HS-27A (cell line): ENCODE measurements around the gene RCAN2.
"Not testable (repeated sequence)": the region's sequence is repeated elsewhere in the genome, so short reads cannot be mapped to it uniquely, and the experiment has no call there.

Experiments
- DNase-seq: peaks from one replicate; pipeline ENCODE4 v3.0.0-alpha.2; 2012; ENCODE audit warnings: low read depth, missing footprints

Gene RCAN2

DNA sequence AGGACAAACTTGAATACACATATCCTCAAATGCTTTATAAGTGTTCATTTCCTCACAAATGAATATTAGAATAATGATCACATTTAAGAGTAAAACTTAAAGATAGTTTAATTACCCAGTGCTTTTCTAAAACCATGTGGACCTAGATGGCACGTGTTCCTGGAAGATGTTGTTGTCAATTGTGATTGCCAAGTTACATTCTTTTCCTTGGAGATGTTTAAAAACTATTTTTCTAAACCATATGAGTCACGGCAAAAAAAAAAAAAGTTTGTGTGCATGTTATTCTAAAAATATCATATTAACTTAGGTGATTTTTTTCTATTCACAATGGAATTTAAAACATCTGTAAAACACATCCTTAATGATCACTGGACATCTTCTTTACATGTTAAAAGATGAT, 51.1 kb downstream of the RCAN2 start:
- no peak for DNase-seq

DNA sequence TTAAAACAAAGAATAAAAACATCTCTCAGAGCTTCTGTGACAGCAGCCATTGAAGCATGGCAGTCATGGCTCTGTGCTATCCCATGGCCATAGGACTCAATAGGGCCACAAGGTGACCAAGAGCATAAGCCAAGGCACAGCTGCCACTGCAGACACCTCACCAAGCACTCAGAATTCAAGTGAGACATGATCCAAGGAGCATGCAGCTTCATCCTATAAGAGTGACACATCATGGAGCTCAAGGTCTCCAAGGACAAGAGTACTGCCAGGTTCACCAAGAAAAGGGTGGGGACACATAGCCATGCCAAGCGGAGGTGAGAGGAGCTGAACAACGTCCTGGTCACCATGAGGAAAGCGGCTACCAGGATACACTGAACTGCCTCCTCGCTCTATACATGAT, 53.0 kb downstream of the RCAN2 start:
- no peak for DNase-seq

DNA sequence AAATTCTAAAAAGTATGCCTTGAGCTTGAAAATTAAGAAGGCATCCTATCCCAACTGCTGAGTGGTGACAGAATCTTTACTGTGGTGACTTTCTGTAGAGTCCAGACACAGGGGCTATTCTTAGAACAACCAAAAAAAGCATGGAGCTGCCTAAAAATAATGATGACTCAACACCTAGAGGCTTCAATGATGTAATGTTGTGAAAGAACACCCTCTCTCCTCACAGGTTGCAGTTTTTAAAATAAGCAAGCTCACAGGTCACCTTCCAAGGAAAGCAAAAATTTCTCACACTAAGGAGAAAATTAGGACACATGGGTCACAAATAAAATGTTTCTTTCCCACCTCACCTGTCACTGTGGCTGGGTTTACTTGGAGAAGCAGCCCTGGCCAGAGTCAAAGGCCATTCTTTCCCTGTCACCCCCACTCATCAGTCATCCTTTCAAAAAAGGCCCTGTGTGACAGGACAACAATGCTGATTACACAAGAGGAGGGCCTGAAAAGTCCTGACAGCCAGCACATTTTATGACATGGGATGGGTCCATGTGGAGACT, 53.5 kb downstream of the RCAN2 start:
- no peak for DNase-seq

DNA sequence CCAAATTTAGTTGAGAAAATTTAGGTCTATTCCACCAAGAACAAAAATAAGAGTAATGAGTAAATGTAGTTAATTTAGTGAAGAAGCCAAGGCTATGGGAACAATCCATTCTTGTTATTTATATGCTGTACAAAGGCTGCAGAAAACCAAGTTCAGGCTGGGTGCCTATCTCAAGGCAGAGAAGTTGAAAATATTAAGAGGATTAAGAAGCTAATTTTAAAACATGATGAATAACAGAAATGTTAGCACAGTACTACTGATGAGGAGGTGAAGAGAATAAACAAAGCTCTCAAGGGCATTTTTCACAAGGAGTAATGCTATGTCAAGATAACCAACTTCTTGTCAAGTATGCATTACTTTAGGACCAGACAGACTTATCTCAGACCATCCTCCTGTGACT, 68.6 kb downstream of the RCAN2 start:
- no peak for DNase-seq

DNA sequence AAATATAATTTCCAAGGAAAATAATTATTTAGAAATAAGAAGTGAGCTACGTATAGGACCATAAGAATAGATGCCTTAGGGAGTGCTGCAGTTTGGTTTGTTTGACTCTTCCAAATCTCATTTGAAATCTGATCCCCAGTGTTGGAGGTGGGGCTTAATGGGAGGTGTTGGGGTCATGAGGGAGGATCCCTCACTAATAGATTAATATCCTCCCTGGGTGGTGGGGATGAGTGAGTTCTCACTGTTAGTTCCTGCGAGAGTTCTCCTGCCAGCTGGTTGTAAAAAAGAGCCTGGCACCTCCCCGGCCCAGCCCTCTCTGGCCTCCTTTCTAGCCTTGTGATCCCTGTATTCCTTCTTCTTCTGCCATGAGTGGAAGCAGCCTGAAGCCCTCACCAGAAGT, 69.3 kb downstream of the RCAN2 start:
- no peak for DNase-seq

DNA sequence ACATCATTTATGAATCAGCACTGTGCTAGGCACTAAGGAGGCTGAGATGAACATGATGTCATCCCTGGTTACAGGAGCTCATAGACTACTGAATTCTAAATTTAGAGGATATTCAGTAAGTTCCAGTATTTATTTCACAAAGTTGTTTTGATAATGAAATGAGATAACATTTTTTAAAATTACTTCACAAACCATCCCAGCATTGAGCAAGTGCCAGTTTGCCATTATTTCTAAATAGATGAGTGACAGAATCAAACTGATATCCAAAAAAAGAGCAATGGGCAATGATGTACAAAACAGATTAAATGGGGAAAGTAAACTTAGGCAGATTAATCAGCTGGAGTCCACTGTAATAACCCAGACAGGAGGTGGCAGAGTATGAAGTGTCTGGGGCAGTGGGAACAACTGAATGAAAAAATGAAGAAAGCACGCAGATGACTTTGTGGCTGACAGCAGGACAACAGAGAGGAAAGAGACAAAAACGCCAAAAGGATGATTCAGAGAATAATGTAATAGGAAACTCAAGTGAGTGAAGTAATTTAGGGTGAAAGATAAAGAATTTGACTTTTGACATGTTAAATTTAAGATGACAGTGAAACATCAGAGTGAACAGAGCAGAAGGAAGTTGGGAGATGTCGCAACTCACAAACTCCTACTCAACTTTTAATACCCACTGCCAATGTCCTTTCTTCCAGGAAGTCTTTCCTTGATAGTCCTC, 70.2 kb downstream of the RCAN2 start:
- no peak for DNase-seq

DNA sequence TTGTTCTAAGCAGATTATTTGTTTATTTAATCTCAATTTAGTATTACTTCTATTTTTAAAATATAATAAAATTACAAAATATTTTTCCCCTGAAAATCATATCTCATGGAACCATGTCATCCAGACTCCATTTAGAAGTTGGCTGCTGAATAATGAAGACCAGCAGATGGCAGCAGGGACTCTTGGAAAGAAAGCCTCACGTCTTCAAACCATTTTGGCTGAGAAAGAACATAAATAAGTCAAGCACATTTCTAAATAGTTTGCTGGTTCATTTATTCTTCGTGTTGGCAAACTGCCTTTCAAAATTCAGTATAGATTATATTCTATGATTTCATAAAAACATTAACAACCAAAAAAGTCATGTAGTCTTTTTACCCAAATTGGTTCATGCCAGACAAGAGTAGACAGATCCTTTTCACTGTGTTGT, 71.7 kb downstream of the RCAN2 start:
- DNase-seq: no peak

DNA sequence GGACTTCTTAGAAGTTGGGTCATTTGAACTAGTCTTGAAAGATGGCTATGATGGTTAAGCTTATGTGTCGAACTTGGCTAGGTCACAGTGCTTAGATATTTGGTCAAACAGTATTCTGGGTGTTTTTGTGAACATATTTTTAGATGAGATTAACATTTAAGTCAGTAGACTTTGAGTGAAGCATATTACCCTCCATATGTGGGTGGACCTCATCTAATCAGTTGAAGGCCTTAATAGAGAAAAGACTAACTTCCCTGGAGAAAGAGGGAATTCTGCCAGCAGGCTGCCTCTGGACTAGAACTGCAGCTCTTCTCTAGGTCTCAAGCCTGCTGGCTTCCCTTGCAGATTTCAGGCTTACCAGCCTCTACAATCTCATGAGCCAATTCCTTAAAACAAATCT, 76.9 kb downstream of the RCAN2 start:
- no peak for DNase-seq

DNA sequence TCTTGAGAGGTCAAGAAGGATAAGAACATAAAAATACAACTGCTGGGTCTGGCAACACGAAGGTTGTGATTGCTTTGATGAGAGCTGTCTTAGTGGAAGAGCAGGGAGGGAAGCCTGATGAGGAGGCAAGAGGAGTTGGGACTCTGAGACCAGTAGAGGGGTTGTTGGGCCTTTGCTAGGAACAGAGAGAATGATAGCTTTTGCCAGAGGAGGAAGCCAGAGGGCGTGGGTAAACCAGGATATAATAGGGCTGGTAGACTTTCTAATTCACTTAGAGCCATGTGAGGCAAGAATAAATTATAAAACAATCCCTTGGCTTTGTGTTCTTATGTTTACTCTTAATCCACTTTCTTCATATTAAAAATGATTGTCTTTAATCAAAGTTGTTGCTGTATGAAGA, 78.6 kb downstream of the RCAN2 start:
- no peak for DNase-seq

DNA sequence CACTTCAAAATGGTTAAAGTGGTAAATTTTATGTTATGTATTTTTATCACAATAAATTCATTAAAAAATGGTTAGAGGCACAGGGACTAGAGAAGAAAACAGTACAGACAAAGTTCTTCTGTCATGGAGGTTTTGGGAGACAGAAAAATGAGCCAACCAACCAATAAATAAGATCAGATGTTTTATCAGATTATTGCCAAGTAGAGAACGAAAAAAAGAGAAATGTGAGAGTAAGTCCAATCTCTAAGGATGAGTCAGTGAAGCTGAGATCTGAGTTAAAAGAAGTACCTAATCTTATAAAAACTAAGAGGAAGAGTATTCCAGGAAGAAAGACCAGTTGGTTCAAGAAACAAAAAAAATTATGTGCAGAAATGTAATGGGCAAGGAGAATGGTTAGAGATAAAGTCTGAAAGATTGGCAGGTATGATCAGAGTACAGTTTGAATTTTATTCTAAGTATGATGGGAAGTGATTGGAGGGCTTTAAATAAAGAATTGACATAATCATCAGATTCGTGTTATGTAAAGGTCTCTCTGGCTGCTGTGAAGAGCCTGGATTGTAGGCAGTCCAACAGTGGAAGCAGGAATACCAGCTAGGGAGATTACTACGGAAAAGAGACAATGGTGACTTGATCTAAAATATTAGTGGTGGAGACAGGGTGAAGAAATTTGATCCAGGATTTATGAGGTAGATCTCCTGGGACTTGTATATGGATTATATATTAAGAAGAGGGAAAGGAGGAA, 79.6 kb downstream of the RCAN2 start:
- DNase-seq: no peak

DNA sequence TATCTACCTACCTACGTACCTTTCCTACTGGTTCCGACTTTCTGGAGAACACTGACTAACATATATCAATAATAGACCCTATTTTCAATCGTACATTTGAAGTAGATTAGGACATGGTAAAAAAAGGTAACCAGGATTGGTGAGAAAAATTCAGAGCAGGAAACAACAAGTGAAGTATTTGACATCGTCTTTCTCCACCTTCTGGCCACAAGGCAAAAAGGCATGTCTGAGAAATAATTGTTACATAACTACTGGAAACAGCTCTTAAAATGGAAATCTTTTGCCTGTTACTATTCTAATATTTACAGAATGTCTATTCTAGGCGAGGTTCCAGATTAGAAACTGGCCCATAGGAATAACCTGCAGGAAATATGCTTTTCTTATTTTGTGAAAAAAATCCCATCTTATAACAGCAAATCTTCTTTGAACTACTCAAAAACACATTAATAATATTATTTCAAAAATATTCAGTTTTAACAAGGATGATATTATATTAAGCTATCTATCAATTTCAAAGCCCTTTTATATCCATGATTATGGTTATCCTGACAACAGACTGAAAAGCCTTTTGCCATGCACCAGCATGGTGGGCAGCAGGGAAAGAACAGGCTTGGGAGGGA, 80.8 kb downstream of the RCAN2 start:
- no peak for DNase-seq

DNA sequence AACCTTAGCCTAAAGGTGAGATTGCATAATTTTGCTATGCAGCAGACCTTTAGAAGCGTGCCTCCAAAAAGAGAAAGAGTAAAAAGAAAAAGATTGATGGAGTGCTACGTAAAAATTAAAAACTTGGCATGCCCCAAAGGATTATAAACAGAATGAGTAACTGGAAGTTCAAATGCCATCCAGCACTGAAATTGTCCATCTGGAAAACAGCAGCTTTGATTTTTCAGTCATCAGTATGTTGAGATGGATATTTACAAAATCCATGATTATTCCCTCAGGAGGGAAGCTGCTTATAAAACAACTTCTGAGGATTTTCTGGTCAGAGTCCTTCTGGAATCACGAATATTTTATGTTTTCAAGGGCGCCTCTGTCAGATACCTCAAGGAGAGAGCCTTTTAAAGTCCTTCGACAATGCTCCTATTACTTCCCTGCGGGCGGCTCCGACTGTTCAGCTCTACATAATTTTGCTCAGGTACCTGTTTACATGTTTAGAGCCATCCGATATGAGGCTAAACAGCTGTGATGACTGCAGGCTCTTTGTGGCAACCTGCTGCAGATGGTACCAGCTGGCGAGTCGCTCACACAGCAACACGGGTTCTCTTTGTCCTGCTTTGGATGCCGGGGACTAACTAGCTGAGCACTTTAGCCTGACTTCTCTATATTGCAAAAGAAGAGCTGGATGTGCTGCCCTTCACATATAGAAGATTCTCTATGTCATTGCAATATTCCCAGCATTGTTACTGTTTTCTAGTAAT, 83.3 kb downstream of the RCAN2 start:
- DNase-seq: no peak

DNA sequence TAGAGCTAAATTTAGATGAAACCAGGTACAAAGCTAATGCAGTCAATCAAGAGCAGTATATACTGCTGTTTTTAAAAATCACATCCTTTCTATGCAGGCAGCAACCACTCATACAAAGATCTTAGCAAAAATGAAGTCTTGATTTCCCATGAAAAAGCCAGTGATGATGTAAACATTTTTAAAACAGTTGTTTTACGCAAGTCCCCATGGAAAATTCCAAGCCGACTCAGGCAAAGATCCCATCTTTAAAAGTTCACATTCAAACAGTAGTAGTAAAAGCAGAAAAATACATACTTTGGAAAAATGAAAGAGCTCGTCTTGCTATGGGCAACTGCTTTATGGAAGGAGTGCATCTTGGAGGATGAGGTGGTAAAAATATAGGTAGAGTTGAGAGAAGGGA, 84.0 kb downstream of the RCAN2 start:
- DNase-seq: no peak

DNA sequence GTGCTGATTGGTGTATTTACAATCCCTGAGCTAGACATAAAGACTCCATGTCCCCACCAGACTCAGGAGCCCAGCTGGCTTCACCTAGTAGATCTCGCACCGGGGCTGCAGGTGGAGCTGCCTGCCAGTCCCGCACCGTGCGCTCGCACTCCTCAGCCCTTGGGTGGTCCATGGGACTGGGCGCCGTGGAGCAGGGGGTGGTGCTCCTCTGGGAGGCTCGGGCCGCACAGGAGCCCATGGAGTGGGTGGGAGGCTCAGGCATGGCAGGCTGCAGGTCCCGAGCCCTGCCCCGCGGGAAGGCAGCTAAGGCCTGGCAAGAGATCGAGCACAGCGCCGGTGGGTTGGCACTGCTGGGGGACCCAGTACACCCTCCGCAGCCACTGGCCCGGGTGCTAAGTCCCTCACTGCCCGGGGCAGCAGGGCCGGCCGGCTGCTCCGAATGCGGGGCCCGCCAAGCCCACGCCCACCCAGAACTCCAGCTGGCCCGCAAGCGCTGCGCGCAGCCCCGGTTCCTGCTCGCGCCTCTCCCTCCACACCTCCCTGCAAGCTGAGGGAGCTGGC, 85.5 kb downstream of the RCAN2 start:
- not testable (repeated sequence) for DNase-seq

DNA sequence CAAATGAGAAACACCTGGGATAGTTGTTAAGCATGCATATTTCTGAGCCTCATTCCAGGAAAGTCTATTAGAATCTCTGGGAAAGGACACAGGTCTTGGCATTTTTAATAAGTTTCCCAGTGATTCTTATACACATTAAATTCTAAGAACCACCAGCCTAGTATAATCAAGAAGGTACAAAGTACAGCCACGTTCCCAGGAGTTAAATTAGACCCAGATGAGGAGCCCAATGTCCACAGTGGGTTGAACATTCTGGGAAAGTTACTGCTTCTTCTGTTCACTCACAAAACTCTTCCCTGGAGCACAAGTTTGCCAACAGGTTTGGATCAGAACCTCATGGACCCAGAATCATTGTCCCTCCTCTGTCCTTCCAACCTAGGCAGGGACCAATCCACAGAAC, 90.4 kb downstream of the RCAN2 start:
- DNase-seq: no peak

DNA sequence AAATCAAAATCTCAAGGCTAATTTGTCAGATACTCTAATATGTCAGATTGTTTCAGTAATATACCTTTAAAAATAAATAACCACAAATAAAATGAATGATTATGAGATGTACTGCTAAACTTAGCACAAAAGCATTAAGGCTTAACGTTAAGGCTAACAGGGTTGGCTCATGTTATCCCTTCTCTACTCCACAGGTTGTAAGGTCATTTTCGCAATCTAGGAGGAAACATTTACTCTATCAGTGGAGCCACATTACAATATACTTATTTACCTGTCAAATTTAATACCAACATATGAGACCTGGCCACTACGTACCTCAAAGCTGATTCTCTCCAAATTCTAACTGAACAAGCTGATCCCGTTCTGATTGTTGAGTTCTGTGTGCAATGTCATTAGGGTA, 95.7 kb downstream of the RCAN2 start:
- DNase-seq: no peak

DNA sequence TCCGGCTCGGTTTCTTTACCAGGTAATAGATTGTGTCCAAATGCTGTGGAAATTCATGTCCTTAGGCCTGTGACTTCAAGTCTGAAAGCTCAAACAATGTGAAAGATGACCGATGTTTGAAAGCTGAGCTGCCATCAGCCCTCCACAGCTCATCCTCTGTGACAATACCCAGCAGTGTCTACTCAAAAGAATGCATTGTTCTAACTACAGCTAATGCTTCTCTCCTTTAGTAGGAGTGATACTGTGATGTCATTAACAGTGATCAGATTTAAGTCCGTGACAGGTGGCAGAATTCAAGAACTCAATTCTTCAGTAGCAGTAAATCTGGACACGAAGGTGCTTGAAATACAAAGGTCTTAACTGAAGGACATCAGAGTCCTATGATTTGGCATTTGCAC, 97.3 kb downstream of the RCAN2 start:
- no peak for DNase-seq

DNA sequence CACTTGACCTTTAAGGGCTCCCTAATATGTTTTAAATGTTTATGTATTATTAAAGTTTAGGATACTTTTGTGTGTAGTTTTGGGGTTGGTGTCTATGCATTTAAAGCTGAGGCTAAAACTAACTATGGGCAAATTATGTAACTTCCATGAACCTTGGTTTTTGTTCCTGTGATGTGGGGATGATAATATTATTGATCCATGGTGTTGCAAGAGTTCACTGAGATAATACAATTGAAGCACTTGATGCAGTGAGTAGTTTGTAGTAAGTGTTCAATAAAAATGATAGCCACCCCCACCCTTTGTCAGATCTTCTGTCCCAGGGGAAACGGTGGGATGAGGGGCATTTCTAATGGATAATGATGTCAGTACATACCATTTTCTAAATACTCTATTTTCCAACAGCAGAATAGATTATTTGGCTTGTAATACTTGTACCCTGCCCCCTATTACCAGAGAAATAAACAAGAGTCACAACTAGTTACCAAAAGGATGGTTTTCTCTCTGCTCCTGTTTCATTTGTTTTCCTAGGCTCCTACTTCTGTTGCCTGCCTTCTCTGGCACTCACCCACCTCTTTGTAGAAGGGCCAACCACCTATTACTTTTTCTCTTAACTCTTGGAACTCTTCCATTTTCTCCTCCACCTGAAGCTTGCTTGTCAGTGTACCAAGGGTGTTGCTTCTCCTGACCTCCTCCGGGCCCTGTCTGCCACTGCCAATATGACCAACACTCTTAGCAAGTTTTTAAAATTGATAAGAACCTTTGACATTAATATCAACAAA, 97.9 kb downstream of the RCAN2 start:
- DNase-seq: no peak

DNA sequence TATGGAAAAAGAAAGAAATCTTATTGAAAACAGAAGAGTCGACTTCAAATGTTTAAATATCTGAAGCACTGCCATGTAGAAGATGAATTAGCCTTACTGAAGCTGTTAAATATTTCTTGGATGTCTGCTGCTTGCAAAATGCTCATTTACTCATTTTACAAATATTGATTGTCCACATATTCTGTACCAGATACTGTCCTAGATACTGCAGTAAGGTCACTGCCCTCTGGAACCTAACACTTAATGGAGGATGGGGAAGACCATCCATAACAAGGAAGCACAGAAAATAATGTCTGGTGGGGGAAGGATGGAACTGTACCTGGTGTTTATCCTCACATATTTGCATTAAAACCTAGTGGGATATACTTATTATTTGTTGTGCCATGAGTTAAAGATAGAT, 99.0 kb downstream of the RCAN2 start:
- no peak for DNase-seq

DNA sequence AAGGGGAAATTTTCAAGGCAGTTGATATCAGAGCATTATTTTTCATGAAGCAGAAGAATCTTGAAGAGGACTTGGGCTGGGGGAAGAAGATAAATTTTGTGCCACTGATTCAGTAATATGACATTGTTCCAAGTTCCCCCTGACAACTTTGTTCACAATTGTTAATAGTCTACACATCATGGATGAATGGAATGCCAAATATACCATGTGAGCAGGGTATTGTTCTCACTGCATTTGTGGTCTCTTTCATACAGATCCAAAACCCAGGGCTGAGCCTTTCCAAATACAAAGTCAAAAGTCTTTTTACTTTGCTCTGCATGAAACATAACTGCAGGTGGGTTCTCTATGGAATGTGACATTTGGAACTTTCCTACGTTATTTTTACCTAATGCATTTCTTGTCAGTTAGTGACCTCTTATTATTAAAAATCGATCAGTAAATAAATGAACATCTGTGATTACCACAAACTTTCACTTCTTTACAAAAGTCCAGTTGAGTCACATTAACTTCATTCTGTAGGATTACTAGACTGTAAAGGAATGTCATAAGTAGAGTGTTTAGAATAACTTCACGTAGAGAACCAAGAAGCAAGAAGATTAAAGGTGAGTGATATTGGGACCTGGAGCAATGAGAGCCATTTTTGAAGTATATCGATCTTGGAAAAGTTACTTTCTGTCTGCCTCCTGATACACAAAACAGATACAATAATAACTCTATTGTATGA, 100.9 kb downstream of the RCAN2 start:
- no peak for DNase-seq

DNA sequence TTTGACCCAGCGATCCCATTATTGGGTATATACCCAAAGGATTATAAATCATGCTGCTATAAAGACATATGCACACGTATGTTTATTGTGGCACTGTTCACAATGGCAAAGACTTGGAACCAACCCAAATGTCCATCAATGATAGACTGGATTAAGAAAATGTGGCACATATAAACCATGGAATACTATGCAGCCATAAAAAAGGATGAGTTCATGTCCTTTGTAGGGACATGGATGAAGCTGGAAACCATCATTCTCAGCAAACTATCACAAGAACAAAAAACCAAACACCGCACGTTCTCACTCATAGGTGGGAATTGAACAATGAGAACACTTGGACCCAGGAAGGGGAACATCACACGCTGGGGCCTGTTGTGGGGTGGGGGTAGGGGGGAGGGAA, 103.5 kb downstream of the RCAN2 start:
- DNase-seq: not testable (repeated sequence)
